HL-60/S4 treated with retinoic acid at 250 ng/mL for 4 days and 3 days (cell line): ENCODE results near the gene PGLYRP4.

Experiments
- in situ Hi-C: fragments of 300-500 bp; cut with MboI; formaldehyde crosslinking; loops from 2 replicates; pipeline ENCODE4 v1.7.0; 2022; ENCODE audit warnings: low sequenced_read_pairs

Gene PGLYRP4

GRCh38 chr1:153379591-153379990 lies 30.9 kb upstream of the PGLYRP4 start:
- in situ Hi-C loops: no loop called here

- in situ Hi-C loops: no loop called here
Observed at GRCh38 chr1:153375511-153375910, 26.9 kb upstream of the PGLYRP4 start, which contains the start of gene S100A12. Gene S100A12, minus strand, starts transcription at chr1:153375621. Its CDS starts 1,029 bp downstream, at chr1:153374592.

DNA sequence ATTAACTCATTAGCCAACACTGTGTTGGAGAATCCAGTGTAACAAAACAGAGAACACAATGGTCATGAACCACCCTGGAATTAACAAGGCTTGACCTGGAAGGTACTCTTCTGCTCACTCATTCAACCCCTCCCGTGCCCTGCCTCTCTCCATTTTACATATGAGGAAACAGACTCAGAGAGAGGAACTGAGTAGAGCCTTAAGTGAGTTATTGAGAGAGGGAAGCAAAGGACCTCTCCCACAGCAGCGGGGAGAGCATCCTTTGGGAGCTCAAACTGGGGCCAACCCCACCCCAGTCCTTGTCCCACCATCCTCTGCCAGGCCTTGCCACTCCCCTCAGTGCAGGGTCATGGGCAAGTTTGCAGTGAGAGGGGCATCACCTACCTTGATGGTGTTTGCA lies 25.4 kb upstream of the PGLYRP4 start:
- in situ Hi-C loops: loop anchor here (25.0 kb wide), 1 partner anchor 613 kb away; the partner anchor contains the start of genes JTB, RAB13 and RPS27

DNA sequence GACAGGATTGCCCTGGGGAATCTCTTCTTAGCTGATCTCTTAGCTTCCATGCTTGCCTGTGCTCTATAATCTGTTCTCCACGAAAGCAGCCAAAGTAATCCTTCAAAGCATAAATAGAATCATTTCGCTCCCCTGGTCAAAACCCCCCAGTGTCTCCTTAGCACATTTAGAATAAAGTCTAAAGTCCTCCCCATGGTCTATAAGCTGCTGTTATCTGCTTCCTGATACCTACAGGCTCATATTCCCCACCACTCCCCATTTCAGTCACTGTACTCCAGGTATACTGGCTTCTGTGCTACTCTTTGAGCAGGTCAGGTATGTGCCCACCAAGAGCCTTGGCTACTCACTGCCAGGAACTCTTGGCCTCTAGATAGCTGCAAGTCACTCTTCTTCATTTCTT lies 23.9 kb upstream of the PGLYRP4 start:
- in situ Hi-C loops: loop anchor here (25.0 kb wide), 1 partner anchor 615 kb away; the partner anchor contains the start of genes JTB, RAB13 and RPS27

DNA sequence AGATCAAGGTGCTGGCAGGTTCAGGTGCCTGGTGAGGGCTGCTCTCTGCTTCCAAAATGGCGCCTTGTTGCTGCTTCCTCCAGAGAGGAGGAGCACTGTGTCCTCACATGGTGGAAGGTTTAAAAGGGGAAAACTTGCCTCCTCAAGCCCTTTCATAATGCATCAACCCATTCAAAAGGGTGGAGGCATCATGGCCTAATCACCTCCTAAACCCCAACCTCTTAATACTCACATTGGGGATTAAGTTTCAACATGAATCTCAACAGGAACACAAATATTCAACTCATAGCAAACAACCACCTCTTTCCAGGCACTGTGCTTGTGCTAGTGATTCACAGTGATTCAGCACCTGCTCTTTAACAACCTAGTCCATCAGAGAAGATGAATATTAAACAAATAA lies 22.6 kb upstream of the PGLYRP4 start:
- in situ Hi-C loops: loop anchor here (25.0 kb wide), 1 partner anchor 616 kb away; the partner anchor contains the start of genes JTB, RAB13 and RPS27

DNA sequence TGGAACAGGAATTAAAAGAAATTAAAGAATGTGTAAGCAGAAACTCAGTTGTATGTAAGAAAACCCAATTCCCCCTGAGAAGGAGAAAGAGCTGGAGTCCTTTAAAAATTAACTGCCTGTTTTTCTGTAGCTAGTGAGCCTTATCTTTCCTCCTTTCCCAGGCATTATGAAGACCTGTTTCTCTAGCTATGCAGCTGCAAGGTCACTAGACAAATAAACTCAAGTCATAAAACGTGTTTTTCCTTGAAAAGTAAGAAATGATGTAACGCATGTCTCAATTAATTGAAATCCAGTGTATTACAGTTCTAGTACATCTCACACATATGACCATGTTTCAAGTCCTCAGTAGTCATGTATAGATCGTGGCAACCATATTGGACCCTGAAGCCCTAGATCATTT lies 21.5 kb upstream of the PGLYRP4 start:
- in situ Hi-C loops: loop anchor here (25.0 kb wide), 1 partner anchor 617 kb away; the partner anchor contains the start of genes JTB, RAB13 and RPS27

DNA sequence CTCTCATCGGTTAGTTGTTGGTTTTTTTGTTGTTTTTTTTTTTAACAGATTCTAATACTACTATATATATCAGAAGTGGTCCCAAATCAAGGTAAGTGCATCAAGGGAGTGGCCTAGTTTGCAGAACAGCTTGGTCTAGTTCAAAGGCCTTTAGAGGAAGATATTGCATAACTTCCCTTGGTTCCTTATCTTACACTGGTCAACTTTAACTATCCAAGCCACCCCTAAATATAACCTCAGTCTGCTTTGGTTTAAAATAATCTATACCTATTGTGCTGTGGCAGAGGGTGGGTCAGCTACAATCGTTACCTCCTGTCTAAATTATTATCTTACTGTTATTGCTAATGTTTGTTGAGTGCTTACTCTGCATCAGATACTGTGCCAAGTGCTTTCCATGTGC lies 19.9 kb upstream of the PGLYRP4 start:
- in situ Hi-C loops: loop anchor here (25.0 kb wide), 1 partner anchor 619 kb away; the partner anchor contains the start of genes JTB, RAB13 and RPS27

DNA sequence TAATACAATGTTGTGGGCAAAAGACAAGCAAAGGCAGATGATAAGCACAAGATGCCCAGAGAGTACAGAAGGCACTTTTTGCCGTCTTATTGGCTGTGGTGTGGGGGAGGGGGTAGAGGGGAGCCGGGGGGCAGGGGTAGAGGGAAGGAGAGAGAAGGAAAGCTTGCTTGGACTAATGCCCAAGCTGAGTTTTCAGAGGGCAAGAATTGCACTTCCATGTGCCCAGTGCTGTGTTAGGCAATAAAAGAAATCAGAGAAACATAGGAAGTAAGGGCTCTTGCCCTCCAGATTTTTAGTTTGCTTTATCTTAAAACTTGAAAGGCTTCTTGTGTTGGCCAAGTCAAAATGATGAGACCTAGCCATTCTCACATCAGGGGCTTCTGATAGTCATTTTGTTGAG lies 18.4 kb upstream of the PGLYRP4 start:
- in situ Hi-C loops: loop anchor here (25.0 kb wide), 1 partner anchor 620 kb away; the partner anchor contains the start of genes JTB, RAB13 and RPS27

DNA sequence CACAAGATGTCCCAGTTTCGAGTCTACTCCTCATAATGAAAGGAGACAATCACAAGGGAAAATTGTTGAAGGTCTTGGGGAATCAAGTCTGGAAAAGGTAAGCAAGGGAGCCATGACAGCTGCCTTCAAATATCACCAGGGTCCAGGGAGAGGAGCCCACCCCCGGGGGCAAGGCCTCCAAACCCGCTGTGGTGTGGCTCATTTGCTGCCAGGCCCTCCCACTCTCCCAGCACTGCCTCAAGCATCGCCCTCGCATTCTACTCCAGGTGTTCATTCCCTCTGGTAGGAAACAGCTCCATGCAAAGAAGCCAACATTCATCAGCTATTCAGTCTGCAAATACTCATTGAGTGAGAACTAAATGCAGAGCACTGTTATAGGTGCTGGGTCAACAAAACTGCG lies 17.6 kb upstream of the PGLYRP4 start:
- in situ Hi-C loops: loop anchor here (25.0 kb wide), 1 partner anchor 621 kb away; the partner anchor contains the start of genes JTB, RAB13 and RPS27

DNA sequence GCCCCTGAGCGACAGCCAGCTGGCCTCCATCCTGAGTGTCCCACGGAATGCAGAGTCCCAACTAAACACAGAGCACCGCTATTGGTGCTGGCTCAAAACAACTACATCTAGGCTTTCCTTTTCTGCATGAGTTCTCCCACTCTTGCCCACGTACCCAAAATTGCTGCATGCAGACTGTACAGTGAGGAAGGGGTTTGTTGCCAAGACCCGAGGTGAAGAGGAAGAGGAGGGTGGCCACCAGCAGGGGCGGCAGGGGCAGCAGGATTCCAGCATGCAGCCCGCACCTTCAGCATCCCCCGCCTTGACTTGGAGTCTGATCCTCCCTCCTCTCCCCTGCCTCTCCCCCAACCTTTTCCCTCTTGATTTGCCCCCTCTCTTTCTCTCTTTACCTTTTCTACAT lies 17.1 kb upstream of the PGLYRP4 start:
- in situ Hi-C loops: loop anchor here (25.0 kb wide), 1 partner anchor 622 kb away; the partner anchor contains the start of genes JTB, RAB13 and RPS27

DNA sequence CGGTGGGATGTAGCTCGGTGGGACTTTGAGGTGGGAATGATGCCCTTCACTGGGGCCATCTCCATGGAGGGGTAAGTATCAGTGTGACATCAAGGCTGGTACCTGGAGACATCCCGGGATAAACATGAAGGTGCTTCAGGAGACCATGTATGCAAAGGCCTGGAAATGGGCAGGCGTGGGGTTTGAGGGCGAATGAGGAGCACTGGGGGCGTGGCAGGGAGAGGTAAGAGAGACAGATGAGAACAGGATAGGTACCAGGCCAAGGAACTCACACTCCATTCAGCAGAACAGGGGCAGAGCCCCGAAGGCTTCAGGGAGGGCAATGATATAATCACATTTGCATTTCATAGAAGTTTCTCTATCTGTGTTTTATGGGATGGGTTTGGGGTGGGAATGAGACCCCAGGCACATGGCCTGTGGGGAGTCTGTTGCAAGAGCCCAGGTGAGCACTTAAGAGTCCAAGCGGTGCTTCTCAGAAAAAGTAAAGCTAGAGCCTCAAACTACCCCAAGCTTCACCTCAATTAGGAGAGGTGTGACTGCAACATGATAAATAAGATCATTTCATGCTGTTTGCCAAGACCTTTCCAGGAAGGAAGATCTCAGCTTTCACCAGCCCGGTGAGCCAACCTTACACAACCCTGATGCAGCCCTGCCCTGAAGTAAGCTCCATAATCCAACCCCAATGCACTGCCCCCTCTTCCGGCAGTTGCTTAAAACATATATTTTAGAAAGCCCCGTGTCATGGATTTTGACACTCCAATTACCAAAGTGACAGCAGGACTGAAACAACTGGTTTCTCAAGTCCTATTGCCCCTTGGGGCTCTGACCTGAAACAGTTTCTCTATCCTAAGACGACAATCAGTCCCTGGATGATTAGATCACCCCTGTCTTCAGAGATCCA lies 16.4 kb upstream of the PGLYRP4 start:
- in situ Hi-C loops: loop anchor here (25.0 kb wide), 1 partner anchor 622 kb away; the partner anchor contains the start of genes JTB, RAB13 and RPS27

- in situ Hi-C loops: loop anchor here (25.0 kb wide), 1 partner anchor 623 kb away; the partner anchor contains the start of genes JTB, RAB13 and RPS27
Observed at GRCh38 chr1:153364156-153364555, 15.5 kb upstream of the PGLYRP4 start.

DNA sequence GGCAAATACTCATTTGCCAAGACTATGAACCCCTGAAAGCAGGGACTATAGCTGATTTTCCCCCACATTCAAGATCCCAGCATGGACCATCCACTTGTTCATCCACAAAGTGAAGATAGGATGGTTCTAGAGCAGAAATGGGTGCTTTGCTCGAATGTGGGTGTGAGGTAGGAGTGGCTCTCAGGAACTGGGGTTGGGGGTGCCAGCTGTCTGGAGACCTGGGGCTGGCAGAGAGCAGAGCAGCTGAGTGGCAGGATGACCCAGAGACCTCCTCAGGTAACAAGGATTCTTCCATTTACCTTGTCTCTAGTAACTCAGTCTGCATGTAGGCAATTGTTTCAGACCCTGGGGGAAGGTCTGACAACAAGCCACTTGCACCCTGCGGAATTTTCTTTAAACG lies 15.0 kb upstream of the PGLYRP4 start:
- in situ Hi-C loops: loop anchor here (25.0 kb wide), 1 partner anchor 624 kb away; the partner anchor contains the start of genes JTB, RAB13 and RPS27

- in situ Hi-C loops: loop anchor here (25.0 kb wide), 1 partner anchor 625 kb away; the partner anchor contains the start of genes JTB, RAB13 and RPS27
Observed at GRCh38 chr1:153362187-153362775, 13.6 kb upstream of the PGLYRP4 start.

DNA sequence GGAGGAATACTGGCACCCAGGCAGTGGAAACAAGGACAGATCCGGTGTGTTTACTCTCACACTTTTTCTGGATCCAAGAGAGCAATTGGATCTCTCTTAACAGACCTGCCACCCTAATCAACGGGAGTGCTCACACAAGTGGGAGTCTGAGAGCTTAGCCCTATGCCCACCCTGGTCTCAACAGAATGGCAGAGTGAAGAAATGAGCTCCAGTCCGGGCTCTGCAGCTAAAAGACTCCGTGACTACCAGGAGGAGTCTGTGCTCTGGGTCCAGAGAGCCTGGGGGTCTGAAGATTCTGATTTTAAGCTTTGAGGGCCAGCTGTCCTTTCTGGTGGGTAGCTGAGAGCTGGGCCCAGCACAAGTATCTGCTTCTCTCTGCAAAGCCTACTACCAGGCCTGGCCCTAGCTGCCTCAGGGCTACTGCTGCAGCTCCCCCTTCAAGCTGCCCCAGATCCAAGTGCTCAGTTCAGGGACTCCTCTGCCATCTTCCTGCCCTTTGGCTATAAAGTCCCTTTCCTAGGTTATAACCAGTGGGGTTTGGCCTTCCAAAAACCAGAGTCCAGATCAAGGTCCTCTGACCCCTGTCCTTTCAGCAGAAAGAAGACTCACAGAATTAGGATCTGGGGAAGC lies 13.0 kb upstream of the PGLYRP4 start:
- in situ Hi-C loops: loop anchor here (25.0 kb wide), 1 partner anchor 626 kb away; the partner anchor contains the start of genes JTB, RAB13 and RPS27

GRCh38 chr1:153360592-153361479 lies 12.2 kb upstream of the PGLYRP4 start:
- in situ Hi-C loops: loop anchor here (25.0 kb wide), 1 partner anchor 626 kb away; the partner anchor contains the start of genes JTB, RAB13 and RPS27

DNA sequence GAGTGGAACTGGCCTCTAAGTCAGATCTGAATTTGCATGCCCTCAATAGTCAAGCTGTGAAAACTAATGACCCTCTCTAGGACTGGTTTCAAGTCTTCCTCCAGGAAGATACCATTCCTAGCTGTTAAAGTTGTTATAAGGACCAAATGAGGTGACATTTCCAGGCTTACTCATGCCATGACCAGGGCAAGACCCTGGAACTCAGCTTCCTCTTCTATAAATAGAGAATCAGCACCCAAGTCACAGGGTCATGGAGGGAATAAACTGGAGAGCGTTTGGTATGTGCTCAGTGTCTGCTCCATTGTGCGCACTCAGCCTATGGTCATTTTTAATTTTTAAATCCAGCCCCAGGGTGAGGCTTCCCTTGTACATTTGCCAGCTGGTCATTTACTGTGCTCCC lies 11.5 kb upstream of the PGLYRP4 start:
- in situ Hi-C loops: loop anchor here (25.0 kb wide), 1 partner anchor 627 kb away; the partner anchor contains the start of genes JTB, RAB13 and RPS27

- in situ Hi-C loops: loop anchor here (25.0 kb wide), 1 partner anchor 628 kb away; the partner anchor contains the start of genes JTB, RAB13 and RPS27
Observed at GRCh38 chr1:153359241-153359640, 10.6 kb upstream of the PGLYRP4 start.

- in situ Hi-C loops: loop anchor here (25.0 kb wide), 1 partner anchor 629 kb away; the partner anchor contains the start of genes JTB, RAB13 and RPS27
Observed at GRCh38 chr1:153358691-153358975, 10.0 kb upstream of the PGLYRP4 start.
